ENCODE data around the gene TSG101.

GRCh38 chr11:18449251-18449650 is 77.5 kb downstream of the TSG101 start:
- no peak for TF ChIP-seq POLR2AphosphoS5 (IDR thresholded peaks at IDR 0.05)
- TF ChIP-seq POLR2A (IDR thresholded peaks at IDR 0.05) = no peak
- no peak for TF ChIP-seq CTCF (IDR thresholded peaks at IDR 0.05)
- no peak for TF ChIP-seq EP300 (IDR thresholded peaks at IDR 0.05)
